ENCODE results near the gene HDAC4. TPM values are rescaled to one million over a fixed set of nuclear protein-coding genes. Genes with fewer than 3 reads are reported as not detected.
A peak's percentile ranks its signal among the peaks of the same experiment; 100 is the strongest.

Gene HDAC4
- total RNA-seq, 1 donor: 20.3 TPM

DNA sequence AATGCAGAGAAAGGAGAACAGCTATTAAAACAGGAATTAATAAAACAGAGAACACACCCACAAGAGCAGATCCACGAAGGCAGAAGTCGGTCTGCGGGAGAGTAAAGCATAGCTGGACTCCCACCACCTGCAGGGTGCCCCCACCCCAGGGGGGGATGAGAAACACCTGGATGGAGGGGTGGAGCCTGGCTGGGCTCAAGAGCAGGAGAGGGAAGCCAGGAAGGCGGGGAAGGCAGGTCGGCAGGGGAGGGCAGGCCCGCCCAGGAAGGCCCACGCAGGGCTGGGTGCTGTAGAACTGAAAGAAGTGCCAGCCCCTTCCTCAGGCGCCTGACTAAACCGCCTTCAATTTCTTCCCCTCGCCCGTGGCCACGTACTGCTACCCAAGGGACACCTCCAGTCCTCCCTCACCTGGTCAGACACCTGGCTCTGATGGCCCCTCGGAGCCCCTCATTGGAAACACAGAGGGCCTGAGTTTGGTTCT lies 175.4 kb downstream of the HDAC4 start:
- peak overlapping the region; percentile 0 for H3K4me3 ChIP-seq (ENCODE audit: low read depth, low read length)
- no peak for DNase-seq (ENCODE audit: low read depth)
- TF ChIP-seq, protein P1, sequence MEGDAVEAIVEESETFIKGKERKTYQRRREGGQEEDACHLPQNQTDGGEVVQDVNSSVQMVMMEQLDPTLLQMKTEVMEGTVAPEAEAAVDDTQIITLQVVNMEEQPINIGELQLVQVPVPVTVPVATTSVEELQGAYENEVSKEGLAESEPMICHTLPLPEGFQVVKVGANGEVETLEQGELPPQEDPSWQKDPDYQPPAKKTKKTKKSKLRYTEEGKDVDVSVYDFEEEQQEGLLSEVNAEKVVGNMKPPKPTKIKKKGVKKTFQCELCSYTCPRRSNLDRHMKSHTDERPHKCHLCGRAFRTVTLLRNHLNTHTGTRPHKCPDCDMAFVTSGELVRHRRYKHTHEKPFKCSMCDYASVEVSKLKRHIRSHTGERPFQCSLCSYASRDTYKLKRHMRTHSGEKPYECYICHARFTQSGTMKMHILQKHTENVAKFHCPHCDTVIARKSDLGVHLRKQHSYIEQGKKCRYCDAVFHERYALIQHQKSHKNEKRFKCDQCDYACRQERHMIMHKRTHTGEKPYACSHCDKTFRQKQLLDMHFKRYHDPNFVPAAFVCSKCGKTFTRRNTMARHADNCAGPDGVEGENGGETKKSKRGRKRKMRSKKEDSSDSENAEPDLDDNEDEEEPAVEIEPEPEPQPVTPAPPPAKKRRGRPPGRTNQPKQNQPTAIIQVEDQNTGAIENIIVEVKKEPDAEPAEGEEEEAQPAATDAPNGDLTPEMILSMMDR (IDR thresholded peaks at IDR 0.05; ENCODE audit: insufficient read depth, low read depth, low read length): no peak

DNA sequence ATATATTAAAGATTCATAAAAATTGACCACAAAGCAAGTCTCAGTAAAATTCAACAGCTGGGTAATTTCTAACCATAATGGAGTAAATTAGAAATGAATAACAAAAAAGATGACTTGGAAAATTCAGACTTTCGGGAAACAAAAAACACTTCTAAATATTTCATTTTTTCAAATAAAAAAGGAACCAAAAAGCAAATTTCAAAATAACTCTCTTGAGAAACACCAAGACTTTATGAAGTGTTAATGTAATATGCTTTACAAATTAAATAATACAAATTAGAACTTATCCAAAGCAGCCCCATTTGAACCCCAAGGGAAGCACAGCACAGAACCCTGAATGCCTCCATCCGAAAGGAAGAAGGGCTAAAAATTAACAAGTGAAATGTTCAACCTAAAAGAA lies 175.9 kb downstream of the HDAC4 start:
- DNase-seq (ENCODE audit: low read depth): no peak
- no peak overlapping the region for H3K4me3 ChIP-seq (ENCODE audit: low read depth, low read length)
- TF ChIP-seq, protein P1 (IDR thresholded peaks at IDR 0.05; ENCODE audit: insufficient read depth, low read depth, low read length): no peak

GRCh38 chr2:239224199-239224570 lies 176.6 kb downstream of the HDAC4 start:
- TF ChIP-seq, protein P1 (IDR thresholded peaks at IDR 0.05; ENCODE audit: insufficient read depth, low read depth, low read length): no peak
- DNase-seq (ENCODE audit: low read depth): no peak
- H3K4me3 ChIP-seq (ENCODE audit: low read depth, low read length): no peak overlapping the region

- TF ChIP-seq, protein P1 (IDR thresholded peaks at IDR 0.05; ENCODE audit: insufficient read depth, low read depth, low read length): no peak
- peak; percentile 97 for DNase-seq (ENCODE audit: low read depth)
- peak overlapping the region; percentile 2 for H3K4me3 ChIP-seq (ENCODE audit: low read depth, low read length)
Measured at GRCh38 chr2:239223310-239224198, 177.3 kb downstream of the HDAC4 start.

- DNase-seq (ENCODE audit: low read depth): peak; percentile 75
- TF ChIP-seq, protein P1 (IDR thresholded peaks at IDR 0.05; ENCODE audit: insufficient read depth, low read depth, low read length): no peak
- no peak overlapping the region for H3K4me3 ChIP-seq (ENCODE audit: low read depth, low read length)
Measured at GRCh38 chr2:239222706-239223309, 178.0 kb downstream of the HDAC4 start.

GRCh38 chr2:239222312-239222660 lies 178.5 kb downstream of the HDAC4 start:
- peak; percentile 77 for DNase-seq (ENCODE audit: low read depth)
- peak overlapping the region; percentile 16 for H3K4me3 ChIP-seq (ENCODE audit: low read depth, low read length)
- TF ChIP-seq, protein P1 (IDR thresholded peaks at IDR 0.05; ENCODE audit: insufficient read depth, low read depth, low read length): no peak

All from fibroblast of villous mesenchyme (primary cell).